Testis (tissue), 3 donors: ENCODE measurements around the gene GFI1. TPM values are rescaled to one million over a fixed set of nuclear protein-coding genes. Genes with fewer than 3 reads are reported as not detected.
"Not testable (repeated sequence)": the region's sequence is repeated elsewhere in the genome, so short reads cannot be mapped to it uniquely, and the experiment has no call there.

Experiments used
- DNase-seq: peaks from one replicate; pipeline ENCODE4 v3.0.0-alpha.2; 2019
- H3K27ac ChIP-seq, 2 donors: fragments of 200-600 bp; sonication (generic); one replicate each; pipeline ENCODE4 v1.5.1; 2019
- H3K27me3 ChIP-seq: fragments of 200-600 bp; sonication (generic); one replicate; pipeline ENCODE4 v1.5.1; 2019
- H3K36me3 ChIP-seq: fragments of 200-600 bp; sonication (generic); one replicate; pipeline ENCODE4 v1.5.1; 2017; ENCODE audit warnings: low read depth; ENCODE audit errors: missing control alignments
- H3K4me1 ChIP-seq: fragments of 200-600 bp; sonication (generic); one replicate; pipeline ENCODE4 v1.5.1; 2019
- H3K4me3 ChIP-seq, 2 donors: fragments of 200-600 bp; sonication (generic); one replicate each; pipeline ENCODE4 v1.5.1; 2017 to 2019
- H3K9me3 ChIP-seq: fragments of 200-600 bp; sonication (generic); one replicate; pipeline ENCODE4 v1.5.1; 2017
- CTCF ChIP-seq, 3 experiments: fragments of 450-650 bp in 2 of 3; fragments of 200-600 bp in 1 of 3; sonication (generic) in 1 of 3; IDR thresholded peaks; one replicate each; pipeline ENCODE4 v1.5.1; 2016 to 2019; ENCODE audit warnings: antibody characterized with exemption in 3 of 3, mild to moderate bottlenecking in 2 of 3, moderate library complexity in 1 of 3
- POLR2A ChIP-seq: fragments of 450-650 bp; IDR thresholded peaks from one replicate; pipeline ENCODE4 v1.6.1; 2017; ENCODE audit warnings: antibody characterized with exemption, mild to moderate bottlenecking, moderate library complexity
- WGBS, 2 donors: methylation state at CpG; one replicate each; pipeline ENCODE4 v1.1.5; 2018; 5-methylcytosine and 5-hydroxymethylcytosine counted together
- intact Hi-C: fragments of 100-400 bp; cut with DNase I; formaldehyde crosslinking; loops from one replicate; pipeline ENCODE4 v1.15.1; 2023; ENCODE audit warnings: low total_unique reads
- polyA plus RNA-seq: library from polyadenylated mRNA; stranded (reverse); fragments of 350-450 nt; fragmentation: Illumina TruSeq; extraction: RNeasy Lipid Tissue Mini Kit (QIAGEN cat#74804); gene quantifications from one replicate; pipeline ENCODE4 v1.2.3, GENCODE V29; 2014; ENCODE audit warnings: low read depth, low replicate concordance; ENCODE audit not compliant: insufficient read depth
- total RNA-seq, 2 donors: library from RNA; depleted of rRNA; stranded (reverse); fragments of >200 nt; gene quantifications; one replicate each; pipeline ENCODE4 v1.2.3, GENCODE V29; 2016

The GFI1 gene
- total and polyA plus RNA-seq, 3 donors from 2014 or later = 1.3 to 4.0 (median 3.1) TPM

DNA sequence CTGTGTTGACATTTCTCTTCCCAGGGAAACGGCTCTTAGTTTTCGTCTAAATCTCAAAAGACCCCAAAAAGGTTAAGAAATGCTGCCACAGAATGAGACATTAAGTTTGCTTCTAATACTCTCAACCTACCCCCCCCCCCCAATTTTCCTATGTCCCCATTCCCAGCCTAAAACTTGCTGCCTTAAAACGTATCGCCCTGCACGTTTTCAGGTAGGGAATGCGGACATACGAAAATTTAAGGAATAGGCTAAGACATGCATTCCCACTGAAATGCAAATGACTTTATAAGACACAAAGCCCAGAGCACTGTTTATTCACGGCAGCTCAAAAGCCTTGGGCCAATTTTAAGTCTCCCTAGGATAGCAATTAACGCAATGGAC is 45.4 kb downstream of the GFI1 start:
- no peak for TF ChIP-seq CTCF (IDR thresholded peaks at IDR 0.05)
- no peak for TF ChIP-seq POLR2A
- no peak for DNase-seq
- Histone ChIP-seq H3K27me3 (no peaks in the 10 kb centered on the region), H3K4me1 (peaks cover under 1% of the 10 kb centered on the region), H3K4me3 (peak overlapping the region; percentile 44 to 49), H3K9me3 (no peaks in the 10 kb centered on the region), H3K36me3 (no peaks in the 10 kb centered on the region), H3K27ac (no peak overlapping the region)
- intact Hi-C loops = no loop called here
- WGBS, 2 donors = 53 to 75% methylated on average over 9 of the region's 9 CpGs

DNA sequence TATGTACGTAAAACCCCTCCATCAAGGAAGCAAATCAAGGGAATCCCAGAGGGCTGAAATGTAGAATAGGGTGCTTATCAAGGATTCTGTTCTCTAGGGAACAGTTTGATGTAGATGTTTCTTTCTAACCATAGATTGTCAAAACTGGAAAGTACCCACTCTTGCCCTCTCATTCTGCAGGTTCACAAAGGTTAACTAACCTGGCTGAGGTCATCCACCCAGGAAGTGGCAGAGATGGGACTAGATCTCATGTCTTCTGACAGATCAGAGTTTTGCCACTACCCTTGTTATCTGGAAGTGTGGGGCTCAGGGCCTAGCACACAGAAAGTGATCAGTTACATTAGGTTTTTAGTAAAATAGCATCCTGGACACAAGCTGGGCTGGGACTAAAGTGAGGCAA is 47.4 kb downstream of the GFI1 start:
- no peak for DNase-seq
- no peaks in the 10 kb centered on the region for H3K4me1 ChIP-seq
- intact Hi-C loops = no loop called here
- no peaks in the 10 kb centered on the region for H3K36me3 ChIP-seq
- TF ChIP-seq CTCF (IDR thresholded peaks at IDR 0.05) = no peak
- no peak for TF ChIP-seq POLR2A
- H3K4me3 ChIP-seq = no peak overlapping the region
- H3K27ac ChIP-seq = no peak overlapping the region
- H3K27me3 ChIP-seq = no peaks in the 10 kb centered on the region
- no peaks in the 10 kb centered on the region for H3K9me3 ChIP-seq
- 65 to 100% methylated on average over 1 of the region's 1 CpG for whole genome bisulfite sequencing, 2 donors

DNA sequence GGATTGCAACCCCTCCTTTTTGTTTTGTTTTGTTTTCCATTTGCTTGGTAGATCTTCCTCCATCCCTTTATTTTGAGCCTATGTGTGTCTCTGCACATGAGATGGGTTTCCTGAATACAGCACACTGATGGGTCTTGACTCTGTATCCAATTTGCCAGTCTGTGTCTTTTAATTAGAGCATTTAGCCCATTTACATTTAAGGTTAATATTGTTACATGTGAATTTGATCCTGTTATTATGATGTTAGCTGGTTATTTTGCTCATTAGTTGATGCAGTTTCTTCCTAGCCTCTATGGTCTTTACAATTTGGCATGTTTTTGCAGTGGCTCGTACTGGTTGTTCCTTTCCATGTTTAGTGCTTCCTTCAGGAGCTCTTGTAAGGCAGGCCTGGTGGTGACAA is 52.2 kb downstream of the GFI1 start:
- H3K4me3 ChIP-seq, H3K4me1 ChIP-seq, H3K36me3 ChIP-seq, intact Hi-C loops, H3K9me3 ChIP-seq, H3K27ac ChIP-seq, DNase-seq, H3K27me3 ChIP-seq: not testable (repeated sequence)
- WGBS, 2 donors = 92% methylated on average over 1 of the region's 1 CpG

GRCh38 chr1:92430030-92430429 is 56.7 kb downstream of the GFI1 start:
- Histone ChIP-seq H3K27me3 (no peaks in the 10 kb centered on the region), H3K9me3 (no peaks in the 10 kb centered on the region), H3K27ac (no peak overlapping the region), H3K36me3 (no peaks in the 10 kb centered on the region), H3K4me1 (no peaks in the 10 kb centered on the region), H3K4me3 (no peak overlapping the region)
- 79 to 91% methylated on average over 1 of the region's 1 CpG for whole genome bisulfite sequencing, 2 donors
- intact Hi-C loops = no loop called here
- DNase-seq = no peak
- TF ChIP-seq CTCF (IDR thresholded peaks at IDR 0.05) (no peak), POLR2A (no peak)

DNA sequence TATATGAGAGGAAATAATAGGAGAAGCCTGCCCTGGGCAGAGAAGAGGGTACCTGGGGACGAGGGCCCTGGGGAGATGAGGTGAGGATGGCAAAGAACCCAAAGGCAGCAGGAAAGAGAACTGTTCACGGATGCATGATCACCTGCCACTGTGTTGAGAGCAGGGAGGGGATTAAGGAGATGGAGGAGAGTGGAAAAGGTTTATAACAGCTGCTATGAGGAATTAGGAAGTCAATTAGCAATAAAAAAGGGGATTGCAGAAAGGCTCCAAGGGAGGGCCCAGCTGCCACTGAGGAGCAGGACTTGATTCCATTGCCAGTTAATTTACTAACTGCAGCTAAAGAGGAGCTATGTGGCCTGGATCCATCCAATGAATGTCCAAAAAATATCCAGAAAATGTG is 61.1 kb downstream of the GFI1 start:
- WGBS, 2 donors = 80% methylated on average over 2 of the region's 2 CpGs
- DNase-seq = no peak

More for the DNA sequence above, 61.1 kb downstream of the GFI1 start:
- no peaks in the 10 kb centered on the region for H3K27me3 ChIP-seq
- no peaks in the 10 kb centered on the region for H3K9me3 ChIP-seq
- TF ChIP-seq CTCF (IDR thresholded peaks at IDR 0.05) (no peak), POLR2A (no peak)
- H3K36me3 ChIP-seq = no peaks in the 10 kb centered on the region
- H3K27ac ChIP-seq = no peak overlapping the region
- no peak overlapping the region for H3K4me3 ChIP-seq
- no peaks in the 10 kb centered on the region for H3K4me1 ChIP-seq
- intact Hi-C loops = no loop called here

Other genes starting within 250 kb of the GFI1 start
- gene GLMN, start 187.9 kb downstream of the GFI1 start, total RNA-seq = 10 to 100 TPM; 12.8 to 14.2 TPM
- gene GLMN, start 187.9 kb downstream of the GFI1 start, polyA plus RNA-seq = 9.5 TPM
- 1 to 10 TPM; 5.8 to 6.1 TPM for gene RPAP2, start 187.9 kb downstream of the GFI1 start, total RNA-seq
- gene RPAP2, start 187.9 kb downstream of the GFI1 start, polyA plus RNA-seq = 14.5 TPM